GM10847 (cell line): ENCODE results near the gene SLC15A3.

ENCODE experiments used
- POLR2A ChIP-seq: IDR thresholded peaks from 2 replicates; pipeline ENCODE4 v1.6.1; 2011; ENCODE audit not compliant: insufficient read length; ENCODE audit errors: extremely low read depth

The SLC15A3 gene

GRCh38 chr11:60984149-60984548 is 32.2 kb upstream of the SLC15A3 start:
- TF ChIP-seq POLR2A, result no peak

- no peak for TF ChIP-seq POLR2A
Measured at GRCh38 chr11:60982184-60982583, 30.2 kb upstream of the SLC15A3 start.

- no peak for TF ChIP-seq POLR2A
Measured at GRCh38 chr11:60981515-60981914, 29.5 kb upstream of the SLC15A3 start.

- no peak for TF ChIP-seq POLR2A
Measured at GRCh38 chr11:60978546-60979380, 26.8 kb upstream of the SLC15A3 start.

DNA sequence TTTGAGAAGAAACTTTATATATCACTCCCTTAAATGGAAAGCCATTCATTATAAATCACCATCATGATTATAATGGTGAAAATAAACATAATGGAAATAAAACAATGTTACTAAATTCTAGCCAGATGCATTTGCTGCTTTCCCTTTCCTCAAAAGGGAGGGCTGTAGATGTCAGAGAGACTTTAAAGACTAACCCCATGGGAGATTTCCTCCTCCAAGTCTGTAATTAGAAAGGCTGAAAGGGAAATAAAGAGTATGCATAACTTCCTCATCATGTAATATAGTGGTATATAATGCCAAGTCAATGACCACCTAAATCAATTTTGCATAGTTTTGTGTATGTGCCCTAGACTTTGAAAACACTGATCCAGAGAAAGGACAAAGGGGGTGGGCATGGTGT is 25.9 kb upstream of the SLC15A3 start:
- no peak for TF ChIP-seq POLR2A

GRCh38 chr11:60977224-60977623 is 25.2 kb upstream of the SLC15A3 start:
- TF ChIP-seq POLR2A, result no peak

GRCh38 chr11:60974726-60975125 is 22.8 kb upstream of the SLC15A3 start:
- TF ChIP-seq POLR2A, result no peak

GRCh38 chr11:60973699-60974098 is 21.7 kb upstream of the SLC15A3 start:
- no peak for TF ChIP-seq POLR2A

DNA sequence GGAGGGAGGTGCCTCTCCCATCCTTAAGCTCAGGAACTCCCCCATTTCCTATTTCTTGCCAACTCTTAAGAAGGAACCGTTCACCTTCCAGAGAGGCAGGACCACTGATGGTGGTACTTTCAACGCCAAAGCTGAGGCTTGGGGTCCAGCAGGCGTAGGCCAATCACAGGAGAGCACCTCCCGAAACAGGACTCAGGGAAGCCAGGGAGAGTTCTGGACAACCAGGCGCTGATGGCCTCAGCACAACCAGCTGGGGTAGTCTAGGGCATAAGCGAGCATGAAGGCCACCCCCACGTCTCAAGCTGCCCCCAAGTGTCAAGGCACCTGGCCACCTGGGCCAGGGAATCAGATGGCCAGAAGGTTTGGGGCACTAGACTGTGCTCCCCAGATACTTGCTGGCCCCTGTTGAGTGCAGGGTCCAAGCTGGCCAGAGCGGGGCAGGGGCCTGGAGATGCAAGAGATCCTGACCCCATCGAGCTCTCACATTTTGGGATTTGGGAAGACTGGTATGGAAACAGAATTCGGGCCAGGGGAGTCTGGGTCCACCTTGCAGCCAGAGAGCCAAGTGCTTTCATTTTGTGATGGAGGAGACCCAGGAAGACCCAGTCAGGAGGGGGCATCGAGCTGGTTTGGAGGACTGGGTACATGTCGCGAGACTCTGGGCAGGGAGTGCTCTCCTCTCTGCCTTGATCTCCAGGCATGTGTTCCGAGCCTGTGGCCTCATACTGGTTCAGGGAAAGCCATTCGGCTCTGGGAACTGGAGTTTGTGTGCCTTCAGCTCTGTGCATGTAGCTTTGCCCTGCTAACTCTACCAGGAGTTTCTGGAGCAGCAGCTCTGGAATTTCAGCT is 20.4 kb upstream of the SLC15A3 start:
- no peak for TF ChIP-seq POLR2A

- TF ChIP-seq POLR2A, result no peak
Measured at GRCh38 chr11:60971520-60971919, 19.5 kb upstream of the SLC15A3 start, which contains the start of gene CD6. TSS of gene CD6 (plus strand) at chr11:60971680. CDS start at chr11:60971866, 186 bp downstream.

GRCh38 chr11:60970890-60971289 is 18.9 kb upstream of the SLC15A3 start:
- no peak for TF ChIP-seq POLR2A

DNA sequence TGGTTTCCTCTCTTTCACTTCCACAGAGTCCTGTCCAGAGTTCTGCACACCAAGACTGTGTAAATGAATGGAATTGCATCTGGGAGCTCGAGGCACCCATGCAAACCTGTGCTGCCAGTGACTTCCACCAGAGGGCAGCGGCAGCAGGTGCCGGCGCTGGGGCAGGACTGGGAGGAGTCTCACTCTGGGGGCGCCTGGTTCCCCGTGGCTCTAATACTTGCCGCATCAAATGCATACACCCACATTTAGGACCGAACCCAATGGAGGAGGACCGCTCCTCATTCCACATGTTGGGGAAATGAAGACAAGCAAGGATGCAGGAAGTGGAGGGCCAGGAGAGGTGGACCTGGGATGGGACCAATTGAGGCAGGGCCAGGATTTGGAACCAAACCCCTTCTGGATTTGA is 18.4 kb upstream of the SLC15A3 start:
- no peak for TF ChIP-seq POLR2A

GRCh38 chr11:60968223-60968622 is 16.2 kb upstream of the SLC15A3 start:
- no peak for TF ChIP-seq POLR2A

- TF ChIP-seq POLR2A, result no peak
Measured at GRCh38 chr11:60966890-60967289, 14.9 kb upstream of the SLC15A3 start.

GRCh38 chr11:60964801-60965200 is 12.8 kb upstream of the SLC15A3 start:
- no peak for TF ChIP-seq POLR2A

DNA sequence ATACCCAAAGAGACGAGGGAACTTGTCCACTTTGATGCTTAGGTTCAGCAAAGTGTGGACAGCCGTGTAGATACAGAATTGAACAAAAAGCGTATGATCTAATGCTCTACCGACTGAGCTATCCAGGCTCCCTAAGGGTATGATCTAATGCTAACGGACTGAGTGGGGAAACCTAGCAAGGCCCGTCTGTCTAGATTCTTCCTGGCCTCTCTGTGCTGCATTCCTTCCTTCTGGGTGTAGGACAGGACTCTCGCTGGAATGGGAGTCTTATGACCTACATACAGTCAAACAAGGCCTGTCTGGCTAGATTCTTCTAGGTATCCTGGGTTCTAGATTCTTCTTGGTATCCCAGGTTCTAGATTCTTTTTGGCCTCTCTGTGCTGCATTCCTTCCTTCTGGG is 8.4 kb upstream of the SLC15A3 start:
- no peak for TF ChIP-seq POLR2A
